H1 (cell line): ENCODE results near the gene NUAK1. TPM values are rescaled to one million over a fixed set of nuclear protein-coding genes. Genes with fewer than 3 reads are reported as not detected.

Experiments
- CTCF ChIA-PET: fragments of 300-600 bp; sonication (Branson Sonifier 250); formaldehyde crosslinking; loops from one replicate; lab custom pipeline; 2021; ENCODE audit not compliant: partially characterized antibody; lab: Charles Lee
- POLR2A ChIA-PET: fragments of 300-600 bp; sonication (Branson Sonifier 250); formaldehyde crosslinking; loops from one replicate; lab custom pipeline; 2021; ENCODE audit warnings: inconsistent platforms; ENCODE audit not compliant: partially characterized antibody; lab: Charles Lee
- DNase-seq, 2 experiments: peaks; one replicate each; pipeline versions ENCODE4 v3.0.0 to v3.0.0-alpha.2; 2010 to 2022; ENCODE audit warnings: low spot score in 2 of 2, low read depth in 1 of 2, mixed read lengths in 1 of 2
- FAIRE-seq: peaks from 2 replicates; lab custom pipeline; 2011; peaks lifted over from hg19 to GRCh38; lab: Jason Lieb, UNC
- H2AFZ ChIP-seq: 2 replicates; pipeline ENCODE4 v1.8.1; 2012; ENCODE audit warnings: low read length, inconsistent platforms
- H2AK5ac ChIP-seq: 2 replicates; pipeline ENCODE4 v1.6.1; 2013; ENCODE audit warnings: low read depth, low read length
- H2BK120ac ChIP-seq: replicated peaks from 2 replicates; pipeline ENCODE3; 2013; ENCODE audit warnings: low read depth, low read length, inconsistent platforms
- H2BK12ac ChIP-seq: 2 replicates; pipeline ENCODE4 v1.6.1; 2013; ENCODE audit warnings: low read depth, low read length
- H2BK15ac ChIP-seq: 2 replicates; pipeline ENCODE4 v1.6.1; 2013; ENCODE audit warnings: low read length
- H2BK20ac ChIP-seq: 2 replicates; pipeline ENCODE4 v1.6.1; 2013; ENCODE audit warnings: low read length
- H2BK5ac ChIP-seq: 2 replicates; pipeline ENCODE4 v1.6.1; 2013; ENCODE audit warnings: low read depth, low read length
- H3K14ac ChIP-seq: 2 replicates; pipeline ENCODE4 v1.6.1; 2013; ENCODE audit warnings: inconsistent platforms; ENCODE audit not compliant: insufficient read length
- H3K18ac ChIP-seq: 2 replicates; pipeline ENCODE4 v1.6.1; 2013; ENCODE audit warnings: low read length; ENCODE audit errors: extremely low read depth
- H3K23ac ChIP-seq: 2 replicates; pipeline ENCODE4 v1.6.1; 2013; ENCODE audit warnings: inconsistent platforms; ENCODE audit not compliant: insufficient read length
- H3K23me2 ChIP-seq: 2 replicates; pipeline ENCODE4 v1.6.1; 2013; ENCODE audit warnings: low read depth, low read length
- H3K27ac ChIP-seq: 2 replicates; pipeline ENCODE4 v1.6.1; 2011; ENCODE audit warnings: low read depth, low read length, inconsistent platforms
- H3K27me3 ChIP-seq, 4 experiments: replicated peaks in 1 of 4; 1 replicate in 1 of 4; 2 replicates in 3 of 4; pipeline versions ENCODE4 v1.6.1 to v1.8.1; 2011 to 2013; ENCODE audit warnings: low read length in 3 of 4, mild to moderate bottlenecking in 3 of 4, inconsistent platforms in 2 of 4, mixed read lengths in 2 of 4, moderate library complexity in 1 of 4; ENCODE audit not compliant: control insufficient read depth in 3 of 4, insufficient read depth in 3 of 4; ENCODE audit errors: extremely low read depth in 1 of 4
- H3K36me3 ChIP-seq, 4 experiments: 2 replicates each; pipeline versions ENCODE4 v1.6.1 to v1.8.1; 2011 to 2013; ENCODE audit warnings: mild to moderate bottlenecking in 4 of 4, low read length in 3 of 4, moderate library complexity in 2 of 4, control low read depth in 1 of 4, inconsistent platforms in 1 of 4; ENCODE audit not compliant: insufficient read depth in 4 of 4, control insufficient read depth in 2 of 4
- H3K4ac ChIP-seq: replicated peaks from 2 replicates; pipeline ENCODE3; 2013; ENCODE audit warnings: low read length, low read depth, mixed read lengths, inconsistent platforms; ENCODE audit not compliant: insufficient read length
- H3K4me1 ChIP-seq, 4 experiments: replicated peaks in 1 of 4; 1 replicate in 1 of 4; 2 replicates in 3 of 4; pipeline versions ENCODE4 v1.6.1 to v1.8.1; 2011 to 2013; ENCODE audit warnings: low read length in 3 of 4, inconsistent platforms in 2 of 4, mixed read lengths in 1 of 4; ENCODE audit not compliant: insufficient read depth in 4 of 4, control insufficient read depth in 3 of 4
- H3K4me2 ChIP-seq, 2 experiments: 2 replicates each; pipeline versions ENCODE4 v1.6.1 to v1.8.1; 2011 to 2013; ENCODE audit warnings: low read depth in 2 of 2, low read length in 2 of 2, control low read depth in 1 of 2, inconsistent platforms in 1 of 2, mild to moderate bottlenecking in 1 of 2; ENCODE audit not compliant: insufficient read depth in 1 of 2
- H3K4me3 ChIP-seq, 4 experiments: fragments of 200-600, 300-600 bp in 1 of 4; sonication (generic), shearing (Covaris generic), sonication (Bioruptor Twin) in 1 of 4; 2 replicates each; pipeline versions ENCODE4 v1.5.1 to v1.8.1; 2011 to 2016; ENCODE audit warnings: low read length in 4 of 4, low read depth in 3 of 4, control low read depth in 2 of 4, inconsistent platforms in 2 of 4, mild to moderate bottlenecking in 2 of 4, mixed read lengths in 1 of 4, moderate library complexity in 1 of 4; ENCODE audit not compliant: insufficient read depth in 2 of 4; ENCODE audit errors: extremely low read depth in 1 of 4
- H3K56ac ChIP-seq: replicated peaks from 2 replicates; pipeline ENCODE3; 2013; ENCODE audit warnings: low read depth, mild to moderate bottlenecking, mixed read lengths, low read length, inconsistent platforms; ENCODE audit not compliant: insufficient read length
- H3K79me1 ChIP-seq: 2 replicates; pipeline ENCODE4 v1.6.1; 2013; ENCODE audit warnings: low read depth, low read length, control low read depth
- H3K79me2 ChIP-seq, 2 experiments: 2 replicates each; pipeline versions ENCODE4 v1.6.1 to v1.8.1; 2012 to 2013; ENCODE audit warnings: low read length in 2 of 2, mild to moderate bottlenecking in 2 of 2, inconsistent platforms in 1 of 2; ENCODE audit not compliant: insufficient read depth in 2 of 2, control insufficient read depth in 1 of 2
- H3K9ac ChIP-seq, 4 experiments: replicated peaks in 1 of 4; 1 replicate in 1 of 4; 2 replicates in 3 of 4; pipeline versions ENCODE4 v1.6.1 to v1.8.1; 2011 to 2013; ENCODE audit warnings: low read depth in 3 of 4, low read length in 3 of 4, control low read depth in 2 of 4, mild to moderate bottlenecking in 2 of 4, moderate library complexity in 2 of 4, inconsistent platforms in 1 of 4; ENCODE audit errors: extremely low read depth in 1 of 4
- H3K9me3 ChIP-seq, 2 experiments: 2 replicates each; pipeline versions ENCODE4 v1.6.1 to v1.8.1; 2012 to 2013; ENCODE audit warnings: mild to moderate bottlenecking in 2 of 2, moderate library complexity in 2 of 2, control low read depth in 1 of 2, inconsistent platforms in 1 of 2, low read depth in 1 of 2, low read length in 1 of 2, mixed read lengths in 1 of 2; ENCODE audit not compliant: insufficient read depth in 2 of 2
- H4K20me1 ChIP-seq, 2 experiments: replicated peaks in 1 of 2; 2 replicates each; pipeline versions ENCODE3 to v1.8.1; 2011 to 2013; ENCODE audit warnings: inconsistent platforms in 2 of 2, low read length in 2 of 2, mild to moderate bottlenecking in 1 of 2; ENCODE audit not compliant: insufficient read depth in 2 of 2, control insufficient read depth in 1 of 2
- H4K5ac ChIP-seq: 2 replicates; pipeline ENCODE4 v1.6.1; 2013; ENCODE audit warnings: low read length, low read depth, mixed read lengths, inconsistent platforms; ENCODE audit not compliant: insufficient read length
- H4K8ac ChIP-seq: 2 replicates; pipeline ENCODE4 v1.8.0; 2013; ENCODE audit warnings: mild to moderate bottlenecking, moderate library complexity, low read length, inconsistent platforms; ENCODE audit not compliant: insufficient read depth; ENCODE audit errors: extremely low read depth
- H4K91ac ChIP-seq: replicated peaks from 2 replicates; pipeline ENCODE3; 2013; ENCODE audit warnings: low read length, mixed read lengths, inconsistent platforms; ENCODE audit not compliant: insufficient read length
- KDM1A ChIP-seq: fragments of 200-600, 300-600 bp; sonication (generic); IDR thresholded peaks from 2 replicates; pipeline ENCODE4 v1.7.1; 2016; ENCODE audit warnings: mild to moderate bottlenecking, low read length, borderline replicate concordance
- NRF1 ChIP-seq: IDR thresholded peaks from 2 replicates; pipeline ENCODE4 v1.6.1; 2011; ENCODE audit warnings: mild to moderate bottlenecking, low read depth, low read length, improper control_type of control experiment
- WGBS, 2 experiments: shearing (Covaris generic) in 1 of 2; methylation state at CpG; one replicate each; pipeline versions ENCODE4 v1.1.6 to v1.1.7; 2013 to 2015; ENCODE audit warnings: low lambda C conversion rate in 2 of 2, mixed read lengths in 2 of 2, inconsistent platforms in 1 of 2, low coverage in 1 of 2, missing lambda C conversion rate in 1 of 2; ENCODE audit not compliant: insufficient replicate concordance in 2 of 2, insufficient coverage in 1 of 2, insufficient read length in 1 of 2; ENCODE audit errors: extremely low coverage in 1 of 2, missing lambda C conversion rate in 1 of 2; 5-methylcytosine and 5-hydroxymethylcytosine counted together
- polyA plus RNA-seq, 7 experiments: library from polyadenylated mRNA; depleted of rRNA in 3 of 7; stranded (reverse) in 5 of 7; unstranded in 2 of 7; fragments of >200 nt in 5 of 7; fragments of 200-250 nt in 2 of 7; gene quantifications; 1 replicate in 5 of 7; 2 replicates in 1 of 7; 4 replicates in 1 of 7; pipeline versions ENCODE4 v1.2.1 to v1.2.3, GENCODE V29; 2011 to 2013; ENCODE audit warnings: missing spikeins in 2 of 7, mixed read lengths in 2 of 7
- total RNA-seq: library from RNA; stranded (reverse); fragmentation: NEBNext Ultra II Directional; extraction: Animal tissue kit (Norgen Biotek cat#: 25700); gene quantifications from 2 replicates; pipeline ENCODE4 v1.2.1, GENCODE V29; 2021

Gene NUAK1
- total and polyA plus RNA-seq, 2 of the 8 experiments (the other 6 are each of a cell fraction or from before 2014, with no cell fraction given): 6.7 to 18.2 TPM

GRCh38 chr12:106187842-106188241 lies 49.1 kb upstream of the NUAK1 start:
- Histone ChIP-seq H2BK20ac (0 out of 2 replicates have a peak overlapping the region, but pooled peaks have one; percentile 49), H3K9me3 (no peaks in the 10 kb centered on the region), H3K4ac (no peak overlapping the region), H3K4me1 (peaks cover 0 to 7% (median 2%) of the 10 kb centered on the region in 4 experiments; a peak in 4 of 7 replicates), H2AK5ac (no peak overlapping the region), H3K23ac (no peak overlapping the region), H3K36me3 (no peaks in the 10 kb centered on the region), H2AFZ (no peak overlapping the region), H3K79me1 (no peaks in the 10 kb centered on the region), H4K8ac (no peak overlapping the region)
- FAIRE-seq: no peak
- no peak for TF ChIP-seq NRF1
- TF ChIP-seq KDM1A: peak; percentile 81; the same call in 1 of the 2 replicates
- TF ChIP-seq, all 59 proteins: peak for 1
- Histone ChIP-seq H3K79me2 (no peaks in the 10 kb centered on the region), H3K4me2 (no peak overlapping the region), H4K20me1 (no peaks in the 10 kb centered on the region), H4K91ac (no peak overlapping the region), H3K4me3 (no peak overlapping the region), H2BK5ac (no peak overlapping the region), H3K27ac (no peak overlapping the region), H2BK12ac (no peak overlapping the region), H3K56ac (no peak overlapping the region), H3K9ac (no peak overlapping the region), H3K27me3 (no peaks in the 10 kb centered on the region), H3K14ac (no peak overlapping the region), H2BK120ac (no peak overlapping the region), H3K23me2 (no peaks in the 10 kb centered on the region), H4K5ac (no peak overlapping the region), H3K18ac (no peak overlapping the region), H2BK15ac (no peak overlapping the region)
- ChIA-PET POLR2A (interaction anchor here (1.0 to 1.3 kb wide), 3 partner anchors 17 to 57 kb away, joined by 3 to 6 read pairs (median 3); partner anchors contain the start of gene NUAK1), CTCF (interaction anchor here (1.0 to 4.2 kb wide), 6 partner anchors 9 to 768 kb away, joined by 5 to 19 read pairs (median 8); no protein-coding TSS in a partner anchor)
- 89% methylated on average over 1 of the region's 1 CpG; no CpG with 5 or more reads in 1 of the 2 experiments for WGBS, 2 experiments
- DNase-seq: no peak
